Fibroblast of skin of abdomen (primary cell): ENCODE results near the gene CDKAL1.
A peak's percentile ranks its signal among the peaks of the same experiment; 100 is the strongest.
"Not testable (repeated sequence)": the region's sequence is repeated elsewhere in the genome, so short reads cannot be mapped to it uniquely, and the experiment has no call there.

Experiments
- DNase-seq: peaks from one replicate; pipeline ENCODE4 v3.0.0-alpha.2; 2013

The CDKAL1 gene

GRCh38 chr6:21034345-21034744 is 500.1 kb downstream of the CDKAL1 start:
- DNase-seq: no peak

- no peak for DNase-seq
These were observed 503.2 kb downstream of the CDKAL1 start for GRCh38 chr6:21037453-21037852.

GRCh38 chr6:21039926-21040325 is 505.7 kb downstream of the CDKAL1 start:
- DNase-seq: no peak

- DNase-seq: no peak
These were observed 511.0 kb downstream of the CDKAL1 start for GRCh38 chr6:21045135-21045700.

GRCh38 chr6:21046276-21046675 is 512.0 kb downstream of the CDKAL1 start:
- no peak for DNase-seq

- DNase-seq: no peak
These were observed 513.8 kb downstream of the CDKAL1 start for GRCh38 chr6:21048047-21048446.

- DNase-seq: no peak
These were observed 514.9 kb downstream of the CDKAL1 start for GRCh38 chr6:21049148-21049547.

- peak; percentile 58 for DNase-seq
These were observed 515.3 kb downstream of the CDKAL1 start for GRCh38 chr6:21049572-21049971.

GRCh38 chr6:21050935-21051334 is 516.7 kb downstream of the CDKAL1 start:
- no peak for DNase-seq

- DNase-seq: no peak
These were observed 517.5 kb downstream of the CDKAL1 start for GRCh38 chr6:21051777-21052176.

GRCh38 chr6:21053612-21054011 is 519.4 kb downstream of the CDKAL1 start:
- no peak for DNase-seq

- DNase-seq: not testable (repeated sequence)
These were observed 521.2 kb downstream of the CDKAL1 start for GRCh38 chr6:21055480-21055879.

- DNase-seq: no peak
These were observed 527.6 kb downstream of the CDKAL1 start for GRCh38 chr6:21061892-21062291.

- peak; percentile 46 for DNase-seq
These were observed 530.6 kb downstream of the CDKAL1 start for GRCh38 chr6:21064756-21065340.

GRCh38 chr6:21067521-21067920 is 533.3 kb downstream of the CDKAL1 start:
- no peak for DNase-seq

- DNase-seq: no peak
These were observed 536.4 kb downstream of the CDKAL1 start for GRCh38 chr6:21070620-21071019.

- DNase-seq: no peak
These were observed 537.7 kb downstream of the CDKAL1 start for GRCh38 chr6:21071780-21072468.

GRCh38 chr6:21073318-21073839 is 539.1 kb downstream of the CDKAL1 start:
- no peak for DNase-seq

- DNase-seq: no peak
These were observed 540.2 kb downstream of the CDKAL1 start for GRCh38 chr6:21074484-21074883.

- no peak for DNase-seq
These were observed 541.7 kb downstream of the CDKAL1 start for GRCh38 chr6:21075986-21076385.

GRCh38 chr6:21078497-21078896 is 544.2 kb downstream of the CDKAL1 start:
- DNase-seq: no peak

GRCh38 chr6:21079468-21080048 is 545.3 kb downstream of the CDKAL1 start:
- DNase-seq: peak; percentile 57

- no peak for DNase-seq
These were observed 546.0 kb downstream of the CDKAL1 start for GRCh38 chr6:21080221-21080620.

- no peak for DNase-seq
These were observed 547.8 kb downstream of the CDKAL1 start for GRCh38 chr6:21082091-21082490.
